Activated CD4-positive, alpha-beta T cell treated with anti-CD3 and anti-CD28 coated beads, Interleukin-2, amount 50 U/mL, for 16 hours (primary cell): ENCODE data around the gene DCAF12.

Experiments used
- DNase-seq: peaks from one replicate; pipeline ENCODE4 v3.0.0-alpha.2; 2020

The DCAF12 gene

DNA sequence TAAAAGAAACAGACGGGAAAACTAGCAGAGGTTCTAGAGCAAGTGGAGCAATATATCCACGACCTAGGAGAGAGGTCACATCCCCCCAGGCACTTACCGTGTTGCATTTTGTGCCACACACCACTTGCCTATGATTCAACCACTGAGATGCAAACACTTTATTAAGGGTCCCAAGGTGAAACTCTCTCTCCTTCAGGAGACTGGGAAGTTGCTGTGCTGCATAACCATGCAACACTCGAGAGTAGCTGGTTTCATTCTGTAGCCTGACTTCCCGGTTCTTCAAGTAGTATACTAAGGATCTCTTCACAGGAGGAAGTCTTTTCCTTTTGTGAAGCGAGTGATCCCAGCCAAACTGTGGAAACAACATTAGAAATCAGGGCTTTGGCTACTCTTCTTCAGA, 1.6 kb downstream of the DCAF12 start:
- DNase-seq = no peak

GRCh38 chr9:34124099-34124498, 2.4 kb downstream of the DCAF12 start:
- peak; percentile 14 for DNase-seq

GRCh38 chr9:34123682-34124081, 2.8 kb downstream of the DCAF12 start:
- peak; percentile 48 for DNase-seq

- DNase-seq = no peak
Measured at GRCh38 chr9:34121996-34122395, 4.5 kb downstream of the DCAF12 start.

DNA sequence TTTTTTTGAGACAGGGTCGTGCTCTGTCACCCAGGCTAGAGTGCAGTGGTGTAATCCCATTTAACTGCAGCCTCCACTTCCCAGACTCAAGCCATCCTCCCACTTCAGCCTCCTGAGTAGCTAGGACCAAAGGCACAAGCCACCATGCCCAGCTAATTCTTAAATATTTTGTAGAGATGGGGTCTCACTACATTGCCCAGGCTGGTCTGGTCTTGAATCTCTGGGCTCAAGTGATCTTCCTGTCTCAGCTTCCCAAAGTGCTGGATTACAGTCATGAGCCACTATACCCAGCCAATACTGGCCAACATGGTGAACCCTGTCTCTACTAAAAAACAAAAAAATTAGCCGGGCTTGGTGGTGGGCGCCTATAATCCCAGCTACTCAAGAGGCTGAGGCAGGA, 6.8 kb downstream of the DCAF12 start:
- DNase-seq = no peak

- DNase-seq = no peak
Measured at GRCh38 chr9:34114436-34114835, 12.1 kb downstream of the DCAF12 start.

- no peak for DNase-seq
Measured at GRCh38 chr9:34106110-34106509, 20.4 kb downstream of the DCAF12 start.

- no peak for DNase-seq
Measured at GRCh38 chr9:34102796-34103195, 23.7 kb downstream of the DCAF12 start.

- DNase-seq = no peak
Measured at GRCh38 chr9:34098307-34098706, 28.2 kb downstream of the DCAF12 start.

DNA sequence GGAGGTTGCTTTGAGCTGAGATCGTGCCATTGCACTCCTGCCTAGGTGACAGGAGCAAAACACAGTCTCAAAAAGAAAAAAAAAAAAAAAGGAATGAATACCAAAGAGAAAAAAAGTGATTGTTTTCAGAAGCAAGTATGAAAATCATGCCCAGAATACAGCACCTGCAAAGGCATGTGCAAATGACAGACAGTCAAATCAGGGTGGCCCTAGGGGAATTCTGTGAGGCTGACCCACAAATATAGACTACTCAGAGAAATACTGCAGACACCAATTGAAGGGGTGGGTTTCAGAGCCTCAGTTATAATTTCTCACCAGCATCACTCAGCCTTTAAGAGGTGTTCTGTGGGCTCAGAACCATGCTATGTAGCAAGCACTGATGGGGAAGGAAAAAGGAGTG, 28.6 kb downstream of the DCAF12 start:
- DNase-seq = no peak

DNA sequence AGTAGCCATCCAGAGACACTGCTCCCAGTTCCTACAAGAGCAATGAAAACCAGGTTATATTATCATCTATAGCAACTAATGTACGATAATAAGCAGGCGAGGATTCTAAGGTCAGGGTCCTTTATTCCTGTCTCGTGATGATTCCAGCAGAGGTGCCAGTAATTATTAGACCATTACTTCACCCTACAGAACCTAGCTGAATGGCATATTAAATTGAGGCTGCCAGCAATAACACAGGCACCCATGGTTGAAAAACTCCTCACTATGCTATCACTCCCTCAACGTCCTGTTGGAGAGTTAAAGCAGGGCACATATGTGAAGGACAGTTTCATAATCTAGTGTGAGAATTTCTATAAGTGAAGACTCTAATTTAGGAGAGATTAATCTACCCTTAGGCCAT, 29.7 kb downstream of the DCAF12 start:
- no peak for DNase-seq

GRCh38 chr9:34093578-34093977, 32.9 kb downstream of the DCAF12 start:
- DNase-seq = no peak

- no peak for DNase-seq
Measured at GRCh38 chr9:34089311-34089710, 37.2 kb downstream of the DCAF12 start.

- DNase-seq = no peak
Measured at GRCh38 chr9:34087370-34087769, 39.1 kb downstream of the DCAF12 start.

DNA sequence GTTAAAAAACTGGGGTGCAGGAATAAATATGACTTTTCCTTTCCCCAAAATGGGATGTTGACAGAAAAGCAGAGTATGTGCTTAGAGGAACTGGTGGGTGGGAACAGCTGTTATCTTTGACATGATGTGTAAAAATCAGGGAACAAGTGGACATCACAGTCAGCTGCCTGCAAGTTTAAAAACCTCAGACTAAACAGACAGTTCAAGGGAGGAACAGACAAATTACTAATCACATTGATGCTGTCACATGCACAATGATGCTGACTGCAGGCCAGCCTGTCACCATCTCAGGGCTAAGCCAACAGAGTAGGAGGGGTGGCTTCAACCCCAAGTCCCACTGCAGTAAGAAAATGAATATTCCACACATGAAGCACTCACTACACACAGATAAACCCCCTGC, 39.6 kb downstream of the DCAF12 start:
- no peak for DNase-seq

DNA sequence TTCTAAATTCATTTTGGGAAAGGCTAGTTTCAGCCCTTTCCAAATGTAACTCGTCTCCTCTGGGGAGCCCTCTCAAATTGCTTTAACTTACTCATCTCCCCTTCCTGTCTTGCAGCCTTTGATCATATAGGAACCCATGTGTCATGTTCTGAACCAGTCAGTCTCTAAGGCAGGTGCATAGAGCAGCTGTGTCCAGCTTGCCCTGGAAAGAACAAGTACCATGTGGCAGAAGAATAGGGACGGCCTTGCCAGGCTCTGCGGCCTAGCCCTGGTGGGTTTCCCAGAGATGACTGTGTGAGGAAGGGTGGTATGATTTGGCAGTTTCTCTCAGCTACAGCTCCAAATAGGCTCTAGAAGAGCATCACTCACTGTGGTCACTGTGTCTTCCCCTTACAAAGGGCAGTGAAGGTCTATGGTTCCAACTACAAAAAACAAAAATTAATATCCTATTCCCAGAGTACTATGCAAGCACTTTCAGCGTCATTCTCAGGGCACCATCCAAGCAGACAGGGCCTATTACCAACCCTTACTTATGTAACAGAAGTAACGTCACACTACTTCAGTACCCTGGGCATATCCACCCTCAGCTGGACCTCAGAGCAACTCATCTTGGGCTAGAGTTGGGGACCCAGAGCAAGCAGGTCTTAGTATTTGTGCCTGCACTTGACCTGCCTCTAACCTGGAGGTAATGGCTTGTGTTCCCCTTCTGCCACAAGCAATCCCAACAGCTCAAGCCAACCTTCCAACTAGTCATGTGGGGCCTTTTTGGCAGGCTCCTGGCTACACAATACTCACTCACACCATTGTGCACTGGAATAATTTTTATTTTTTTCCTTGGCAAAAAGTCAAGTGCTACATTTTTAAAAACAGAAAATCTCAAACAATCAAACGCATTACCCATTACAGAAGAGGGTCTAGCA, 40.7 kb downstream of the DCAF12 start:
- DNase-seq = peak; percentile 24

DNA sequence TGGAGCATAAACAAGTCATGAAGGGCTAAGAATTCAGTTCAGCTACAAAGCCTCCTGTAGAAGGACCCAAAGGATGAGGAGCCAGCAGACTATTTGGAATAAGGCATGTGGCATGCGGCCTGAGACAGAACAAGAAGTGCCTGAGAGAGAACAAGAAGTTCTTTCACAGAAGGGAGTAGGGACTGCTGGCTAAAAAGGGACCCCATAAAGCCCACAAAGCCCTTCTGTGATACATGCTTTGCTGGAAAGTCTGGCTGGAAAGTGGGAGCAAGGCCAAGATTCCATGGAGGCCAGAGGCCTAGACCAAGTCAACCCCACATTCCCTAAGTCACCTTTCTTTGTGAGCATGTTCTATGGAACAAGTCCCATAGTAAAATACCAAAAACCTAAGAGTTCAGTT, 41.9 kb downstream of the DCAF12 start:
- DNase-seq = no peak

GRCh38 chr9:34079181-34079580, 47.3 kb downstream of the DCAF12 start:
- DNase-seq = no peak

GRCh38 chr9:34072868-34073590, 53.5 kb downstream of the DCAF12 start:
- DNase-seq = no peak

GRCh38 chr9:34072410-34072809, 54.1 kb downstream of the DCAF12 start:
- DNase-seq = no peak

GRCh38 chr9:34070606-34071324, 55.7 kb downstream of the DCAF12 start:
- no peak for DNase-seq

- no peak for DNase-seq
Measured at GRCh38 chr9:34069831-34070230, 56.7 kb downstream of the DCAF12 start.

DNA sequence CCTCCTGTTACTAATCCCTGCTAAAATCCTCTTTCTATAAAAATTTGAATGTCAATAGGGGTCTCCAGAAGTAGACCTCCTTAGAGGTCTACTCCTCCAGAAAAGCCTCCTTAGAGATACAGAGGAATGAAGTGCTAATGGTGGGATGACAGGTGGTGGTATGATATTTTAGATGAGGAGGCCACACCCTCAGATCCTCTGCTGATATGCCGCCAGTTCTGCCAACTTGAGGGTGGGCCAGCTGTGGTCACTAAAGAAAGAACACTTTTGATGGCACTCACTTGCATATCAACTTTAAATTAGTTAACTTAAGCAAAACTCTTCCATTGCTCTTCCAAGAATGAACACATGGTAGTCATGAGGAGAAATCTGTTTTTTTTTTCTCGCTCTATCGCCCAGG, 61.0 kb downstream of the DCAF12 start:
- no peak for DNase-seq

DNA sequence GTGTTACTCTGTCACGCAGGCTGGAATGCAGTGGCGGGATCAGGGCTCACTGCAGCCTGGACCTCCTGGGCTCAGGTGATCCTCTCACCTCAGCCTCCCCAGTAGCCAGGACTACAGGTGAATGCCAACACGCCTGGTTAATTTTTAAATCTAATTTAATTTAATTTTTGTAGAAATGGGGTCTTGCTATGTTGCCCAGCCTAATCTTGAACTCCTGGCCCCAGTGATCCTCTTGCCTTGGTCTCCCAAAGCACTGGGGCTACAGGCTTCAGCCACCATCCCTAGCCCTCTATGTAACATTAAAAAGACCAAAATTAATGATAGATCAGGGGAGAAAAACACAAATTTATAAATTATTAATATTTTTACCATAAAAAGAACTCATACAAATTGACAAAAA, 66.5 kb downstream of the DCAF12 start:
- no peak for DNase-seq
